HG02763 (cell line): ENCODE measurements around the gene PCDHGA2.
A peak's percentile ranks its signal among the peaks of the same experiment; 100 is the strongest.
"Not testable (repeated sequence)": the region's sequence is repeated elsewhere in the genome, so short reads cannot be mapped to it uniquely, and the experiment has no call there.

Experiments used
- ATAC-seq: cut with Tn5 transposase; IDR thresholded peaks from one replicate; pipeline ENCODE4 v1.9.1; 2021; ENCODE audit warnings: mild to moderate bottlenecking, moderate library complexity; ENCODE audit not compliant: unreplicated experiment

Gene PCDHGA2

DNA sequence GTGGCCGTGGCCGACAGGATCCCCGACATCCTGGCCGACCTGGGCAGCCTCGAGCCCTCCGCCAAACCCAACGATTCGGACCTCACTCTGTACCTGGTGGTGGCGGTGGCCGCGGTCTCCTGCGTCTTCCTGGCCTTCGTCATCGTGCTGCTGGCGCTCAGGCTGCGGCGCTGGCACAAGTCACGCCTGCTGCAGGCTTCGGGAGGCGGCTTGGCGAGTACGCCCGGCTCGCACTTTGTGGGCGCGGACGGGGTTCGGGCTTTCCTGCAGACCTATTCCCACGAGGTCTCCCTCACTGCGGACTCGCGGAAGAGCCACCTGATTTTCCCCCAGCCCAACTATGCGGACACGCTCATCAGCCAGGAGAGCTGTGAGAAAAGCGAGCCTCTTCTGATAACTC lies 7.5 kb downstream of the PCDHGA2 start:
- not testable (repeated sequence) for ATAC-seq

- ATAC-seq = no peak
Measured at GRCh38 chr5:141349917-141350619, 11.5 kb downstream of the PCDHGA2 start, which contains the start of gene PCDHGB1. PCDHGB1 (plus strand) TSS chr5:141350099; CDS start chr5:141350261, 162 bp downstream.

GRCh38 chr5:141351591-141351990 lies 13.0 kb downstream of the PCDHGA2 start:
- no peak for ATAC-seq

DNA sequence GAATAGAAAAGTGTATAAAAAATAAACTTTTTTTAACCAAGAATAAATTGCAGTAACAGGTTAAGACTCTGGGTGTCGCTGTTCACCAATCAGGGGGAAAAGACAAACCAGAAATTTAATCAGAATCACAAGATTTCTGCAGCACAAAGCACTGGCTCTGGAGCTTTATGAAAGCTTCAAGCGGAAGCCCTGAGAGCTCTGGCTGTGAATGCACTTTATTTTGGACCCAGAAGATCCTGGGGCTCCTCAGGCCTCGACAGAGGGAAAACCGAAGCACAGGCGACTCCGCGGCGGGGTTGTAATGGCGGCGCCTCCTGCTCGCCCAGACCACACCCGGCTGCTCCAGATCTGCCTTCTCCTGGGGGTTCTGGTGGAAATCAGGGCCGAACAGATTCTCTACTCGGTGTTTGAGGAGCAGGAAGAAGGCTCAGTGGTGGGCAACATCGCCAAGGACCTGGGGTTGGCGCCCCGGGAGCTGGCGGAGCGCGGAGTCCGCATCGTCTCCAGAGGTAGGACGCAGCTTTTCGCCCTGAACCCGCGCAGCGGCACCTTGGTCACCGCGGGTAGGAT lies 16.4 kb downstream of the PCDHGA2 start, which contains the start of gene PCDHGA4:
TSS of gene PCDHGA4 (plus strand) at position 122 of the 570 bp plus-strand sequence. CDS start at position 209, 87 bp downstream.
- no peak for ATAC-seq

DNA sequence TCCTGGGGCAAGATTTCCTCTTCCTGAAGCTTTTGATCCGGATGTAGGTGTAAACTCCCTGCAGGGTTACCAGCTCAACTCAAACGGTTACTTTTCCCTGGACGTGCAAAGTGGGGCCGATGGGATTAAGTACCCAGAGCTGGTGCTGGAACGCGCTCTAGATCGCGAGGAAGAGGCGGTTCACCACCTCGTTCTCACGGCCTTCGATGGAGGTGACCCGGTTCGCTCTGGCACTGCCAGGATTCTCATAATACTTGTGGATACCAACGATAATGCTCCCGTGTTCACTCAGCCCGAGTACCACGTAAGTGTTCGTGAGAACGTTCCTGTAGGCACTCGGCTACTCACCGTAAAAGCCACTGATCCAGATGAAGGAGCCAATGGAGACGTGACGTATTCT lies 17.1 kb downstream of the PCDHGA2 start:
- no peak for ATAC-seq

GRCh38 chr5:141356133-141356532 lies 17.6 kb downstream of the PCDHGA2 start:
- ATAC-seq = no peak

DNA sequence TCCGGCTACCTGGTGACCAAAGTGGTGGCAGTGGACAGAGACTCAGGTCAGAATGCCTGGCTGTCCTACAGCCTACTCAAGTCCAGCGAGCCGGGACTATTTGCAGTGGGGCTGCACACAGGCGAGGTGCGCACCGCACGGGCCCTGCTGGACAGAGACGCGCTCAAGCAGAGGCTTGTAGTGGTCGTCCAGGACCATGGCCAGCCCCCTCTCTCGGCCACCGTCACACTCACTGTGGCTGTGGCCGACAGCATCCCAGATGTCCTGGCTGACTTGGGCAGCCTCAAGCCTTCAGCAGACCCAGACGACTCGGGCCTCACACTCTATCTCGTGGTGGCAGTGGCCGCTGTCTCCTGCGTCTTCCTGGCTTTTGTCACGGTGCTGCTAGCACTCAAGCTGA lies 18.4 kb downstream of the PCDHGA2 start:
- ATAC-seq = no peak

DNA sequence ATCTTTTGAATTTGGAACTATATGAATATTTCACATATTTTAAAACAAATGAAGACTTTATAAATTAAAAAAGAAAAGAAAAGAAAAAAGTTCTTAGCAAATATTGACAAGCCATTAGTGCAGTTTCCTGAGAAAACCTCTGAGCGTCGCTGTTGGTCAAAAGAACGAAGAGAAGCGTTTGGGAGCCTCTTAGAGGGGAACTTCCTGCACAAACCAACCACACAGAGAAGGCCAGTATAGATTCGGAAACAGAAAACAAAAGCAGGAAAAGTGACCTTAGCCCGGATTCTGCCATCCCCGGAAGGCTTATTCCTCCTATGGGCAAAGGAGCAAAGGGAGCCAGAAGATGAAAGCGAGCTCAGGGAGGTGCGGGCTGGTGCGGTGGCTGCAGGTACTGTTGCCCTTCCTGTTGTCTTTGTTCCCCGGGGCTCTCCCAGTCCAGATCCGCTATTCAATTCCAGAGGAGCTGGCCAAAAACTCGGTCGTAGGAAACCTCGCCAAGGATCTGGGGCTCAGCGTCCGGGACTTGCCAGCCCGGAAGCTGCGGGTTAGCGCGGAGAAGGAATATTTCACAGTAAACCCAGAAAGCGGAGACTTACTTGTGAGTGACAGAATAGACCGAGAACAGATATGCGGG lies 21.3 kb downstream of the PCDHGA2 start, which contains the start of gene PCDHGB2:
TSS of gene PCDHGB2 (plus strand) at position 205 of the 637 bp plus-strand sequence. CDS start at position 347, 142 bp downstream.
- ATAC-seq = no peak

- ATAC-seq = no peak
Measured at GRCh38 chr5:141360685-141361084, 22.1 kb downstream of the PCDHGA2 start.

DNA sequence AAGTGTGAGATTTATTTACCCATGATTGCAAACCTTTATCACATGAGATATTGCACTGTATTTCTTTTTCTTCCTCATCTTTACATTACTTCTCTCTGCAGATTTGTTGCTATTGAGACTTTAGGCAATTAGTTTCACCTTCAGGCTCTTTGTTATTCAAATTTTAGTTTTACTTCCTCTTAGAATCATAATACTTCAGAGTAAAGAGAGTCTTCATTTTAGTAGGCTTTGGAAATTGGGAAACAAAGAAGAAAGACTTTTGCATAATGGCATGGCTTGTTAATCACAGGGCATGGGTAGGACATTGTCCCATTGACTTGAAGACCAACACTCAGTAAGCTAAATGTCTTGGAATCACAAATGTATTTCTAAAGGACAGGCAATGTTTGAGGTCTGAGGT lies 24.2 kb downstream of the PCDHGA2 start:
- ATAC-seq = no peak

DNA sequence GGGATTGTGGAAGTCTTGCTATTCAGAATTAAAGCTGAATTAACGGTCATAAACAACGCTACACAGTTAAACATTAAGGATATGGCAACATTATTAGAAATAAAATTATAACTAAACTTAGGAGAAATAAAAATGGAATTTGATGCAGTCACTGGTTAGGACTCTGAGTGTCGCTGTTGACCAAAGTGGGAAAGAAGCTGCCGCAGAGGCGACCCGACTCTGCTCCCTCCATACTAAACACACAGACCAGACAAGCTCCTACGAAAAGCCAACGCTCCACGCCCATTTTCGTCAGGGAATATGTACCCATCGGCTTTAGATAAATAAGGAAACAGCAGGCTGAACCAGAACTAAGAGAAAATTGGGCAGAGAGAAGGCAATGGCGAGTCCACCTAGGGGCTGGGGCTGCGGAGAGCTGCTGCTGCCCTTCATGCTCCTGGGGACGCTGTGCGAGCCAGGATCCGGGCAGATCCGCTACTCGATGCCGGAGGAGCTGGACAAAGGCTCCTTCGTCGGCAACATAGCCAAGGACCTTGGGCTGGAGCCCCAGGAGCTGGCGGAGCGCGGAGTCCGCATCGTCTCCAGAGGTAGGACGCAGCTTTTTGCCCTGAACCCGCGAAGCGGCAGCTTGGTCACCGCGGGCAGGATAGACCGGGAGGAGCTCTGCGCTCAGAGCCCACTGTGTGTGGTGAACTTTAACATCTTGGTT lies 25.5 kb downstream of the PCDHGA2 start, which contains the start of gene PCDHGA5:
TSS of gene PCDHGA5 (plus strand) at position 211 of the 709 bp plus-strand sequence. CDS start at position 380, 169 bp downstream.
- no peak for ATAC-seq

- ATAC-seq = no peak
Measured at GRCh38 chr5:141366016-141366896, 27.7 kb downstream of the PCDHGA2 start.

DNA sequence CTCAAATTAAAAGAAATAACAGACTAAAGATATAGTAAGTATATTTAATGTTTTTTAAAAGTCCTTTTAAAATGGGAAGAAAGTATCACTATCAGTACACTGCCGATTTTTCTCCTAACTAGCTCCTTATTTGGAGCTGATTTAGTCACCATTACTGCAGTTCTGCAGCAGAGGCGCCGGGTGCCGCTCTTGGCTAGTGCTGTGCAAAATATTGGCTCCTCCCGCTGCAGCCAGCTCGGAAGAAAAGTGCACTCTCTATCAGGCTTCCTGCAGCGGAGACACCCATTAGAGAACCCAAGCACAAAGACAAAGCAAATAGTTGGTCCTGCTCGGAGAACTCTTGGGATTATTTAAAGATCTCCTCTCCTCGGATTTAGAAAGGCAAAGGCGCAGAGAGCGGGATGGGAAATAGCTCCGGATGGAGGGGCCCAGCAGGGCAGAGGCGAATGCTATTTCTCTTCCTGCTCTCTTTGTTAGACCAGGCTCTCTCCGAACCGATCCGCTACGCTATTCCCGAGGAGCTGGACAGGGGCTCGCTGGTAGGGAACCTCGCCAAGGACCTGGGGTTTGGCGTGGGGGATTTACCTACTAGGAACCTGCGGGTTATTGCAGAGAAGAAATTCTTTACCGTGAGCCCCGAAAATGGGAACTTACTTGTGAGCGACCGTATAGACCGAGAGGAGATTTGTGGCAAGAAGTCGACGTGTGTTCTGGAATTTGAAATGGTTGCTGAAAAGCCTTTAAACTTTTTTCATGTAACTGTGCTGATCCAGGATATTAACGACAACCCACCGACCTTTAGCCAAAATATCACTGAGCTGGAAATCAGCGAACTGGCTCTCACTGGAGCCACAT lies 31.7 kb downstream of the PCDHGA2 start, which contains the start of gene PCDHGB3:
TSS of gene PCDHGB3 (plus strand) at position 249 of the 855 bp plus-strand sequence. CDS start at position 402, 153 bp downstream.
- ATAC-seq = peak; percentile 84

GRCh38 chr5:141371572-141372475 lies 33.3 kb downstream of the PCDHGA2 start:
- ATAC-seq = no peak

DNA sequence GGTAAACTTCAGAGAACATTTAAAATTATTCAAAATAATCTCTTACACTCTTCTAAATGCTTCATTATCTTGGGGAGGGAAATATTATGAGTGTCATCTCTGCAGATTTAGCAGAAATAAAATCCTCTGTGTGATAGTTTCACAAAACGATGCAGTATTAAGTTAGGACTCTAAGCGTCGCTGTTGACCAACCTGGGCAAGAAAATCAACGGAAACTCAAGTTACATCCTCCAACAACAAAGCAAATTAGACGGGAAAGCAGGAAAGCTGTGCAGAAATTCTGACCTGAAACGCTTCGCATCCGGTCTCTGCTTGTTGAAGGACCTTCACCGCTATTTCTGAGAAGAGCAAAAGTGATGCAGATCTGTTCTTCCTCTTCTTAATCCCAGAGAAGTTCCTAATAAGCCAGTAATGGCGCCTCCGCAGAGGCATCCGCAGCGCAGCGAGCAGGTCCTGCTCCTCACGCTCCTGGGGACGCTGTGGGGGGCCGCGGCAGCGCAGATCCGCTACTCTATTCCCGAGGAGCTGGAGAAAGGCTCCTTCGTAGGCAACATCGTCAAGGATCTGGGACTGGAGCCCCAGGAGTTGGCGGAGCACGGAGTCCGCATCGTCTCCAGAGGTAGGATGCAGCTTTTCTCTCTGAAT lies 35.2 kb downstream of the PCDHGA2 start, which contains the start of gene PCDHGA6:
TSS of gene PCDHGA6 (plus strand) at position 219 of the 645 bp plus-strand sequence. CDS start at position 412, 193 bp downstream.
- ATAC-seq = no peak

- no peak for ATAC-seq
Measured at GRCh38 chr5:141374627-141375026, 36.1 kb downstream of the PCDHGA2 start.

DNA sequence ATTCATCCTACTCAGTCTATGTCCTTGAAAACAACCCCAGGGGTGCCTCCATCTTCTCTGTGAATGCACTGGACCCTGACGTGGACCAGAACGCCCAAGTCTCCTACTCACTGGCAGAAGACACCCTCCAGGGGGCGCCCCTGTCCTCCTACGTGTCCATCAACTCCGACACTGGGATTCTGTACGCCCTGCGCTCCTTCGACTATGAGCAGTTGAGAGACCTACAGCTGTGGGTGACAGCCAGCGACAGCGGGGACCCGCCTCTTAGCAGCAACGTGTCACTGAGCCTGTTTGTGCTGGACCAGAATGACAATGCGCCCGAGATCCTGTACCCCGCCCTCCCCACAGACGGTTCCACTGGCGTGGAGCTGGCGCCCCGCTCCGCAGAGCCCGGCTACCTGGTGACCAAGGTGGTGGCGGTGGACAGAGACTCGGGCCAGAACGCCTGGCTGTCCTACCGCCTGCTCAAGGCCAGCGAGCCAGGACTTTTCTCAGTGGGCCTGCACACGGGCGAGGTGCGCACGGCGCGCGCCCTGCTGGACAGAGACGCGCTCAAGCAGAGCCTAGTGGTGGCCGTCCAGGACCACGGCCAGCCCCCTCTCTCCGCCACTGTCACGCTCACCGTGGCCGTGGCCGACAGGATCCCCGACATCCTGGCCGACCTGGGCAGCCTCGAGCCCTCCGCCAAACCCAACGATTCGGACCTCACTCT lies 37.0 kb downstream of the PCDHGA2 start:
- ATAC-seq = not testable (repeated sequence)
